ENCODE measurements around the gene AXDND1.
"Not testable (repeated sequence)": the region's sequence is repeated elsewhere in the genome, so short reads cannot be mapped to it uniquely, and the experiment has no call there.

The AXDND1 gene

GRCh38 chr1:179440971-179441370 is 75.2 kb downstream of the AXDND1 start:
- Histone ChIP-seq H2BK120ac (ENCODE audit: insufficient read depth, low read length, poor library complexity) (no peak overlapping the region), H4K12ac (ENCODE audit: low read depth, low read length) (no peak overlapping the region), H2AK5ac (ENCODE audit: low read length) (no peak overlapping the region), H3K79me1 (ENCODE audit: low read length) (no peaks in the 10 kb centered on the region), H3K4me3 (ENCODE audit: low read depth, low read length) (no peak overlapping the region), H2BK12ac (ENCODE audit: low read length) (no peak overlapping the region), H3K4me2 (ENCODE audit: low read length) (no peak overlapping the region), H3K36me3 (ENCODE audit: control insufficient read depth in 1 of 2, insufficient read depth in 2 of 2, low read length in 2 of 2) (no peaks in the 10 kb centered on the region), H3K4me1 (ENCODE audit: control insufficient read depth in 1 of 2, insufficient read depth in 2 of 2, low read length in 2 of 2) (no peaks in the 10 kb centered on the region), H3K18ac (ENCODE audit: low read length) (no peak overlapping the region), H3K79me2 (ENCODE audit: control insufficient read depth, insufficient read depth, low read length, poor library complexity) (no peaks in the 10 kb centered on the region), H4K8ac (ENCODE audit: low read depth, low read length) (no peak overlapping the region), H2BK5ac (ENCODE audit: low read depth, low read length, poor library complexity) (no peak overlapping the region), H3K23ac (ENCODE audit: low read length) (no peak overlapping the region), H3K9me3 (ENCODE audit: insufficient read depth, low read depth, low read length) (no peaks in the 10 kb centered on the region), H3K27ac (ENCODE audit: low read depth, low read length) (no peak overlapping the region), H2AFZ (ENCODE audit: insufficient read depth, low read length, poor library complexity) (no peak overlapping the region), H4K91ac (ENCODE audit: low read depth, low read length) (no peak overlapping the region), H3K4ac (ENCODE audit: low read depth, low read length) (no peak overlapping the region), H3K9ac (ENCODE audit: low read length) (no peak overlapping the region), H3K14ac (ENCODE audit: low read length) (no peak overlapping the region), H3K27me3 (ENCODE audit: insufficient read depth, low read length) (no peaks in the 10 kb centered on the region)
- DNase-seq, result peak in 1 of 2 donors; percentile 6
- WGBS (ENCODE audit: extremely low coverage, insufficient coverage, insufficient read length), result no CpG with 5 or more reads among the region's 7 CpGs

GRCh38 chr1:179441501-179441900 is 75.7 kb downstream of the AXDND1 start:
- Histone ChIP-seq H4K91ac (ENCODE audit: low read depth, low read length) (no peak overlapping the region), H4K8ac (ENCODE audit: low read depth, low read length) (no peak overlapping the region), H4K12ac (ENCODE audit: low read depth, low read length) (no peak overlapping the region), H3K4me2 (ENCODE audit: low read length) (no peak overlapping the region), H3K36me3 (ENCODE audit: control insufficient read depth in 1 of 2, insufficient read depth in 2 of 2, low read length in 2 of 2) (no peaks in the 10 kb centered on the region), H3K23ac (ENCODE audit: low read length) (no peak overlapping the region), H2BK12ac (ENCODE audit: low read length) (no peak overlapping the region), H2BK5ac (ENCODE audit: low read depth, low read length, poor library complexity) (no peak overlapping the region), H3K14ac (ENCODE audit: low read length) (no peak overlapping the region), H3K79me2 (ENCODE audit: control insufficient read depth, insufficient read depth, low read length, poor library complexity) (no peaks in the 10 kb centered on the region), H3K4me3 (ENCODE audit: low read depth, low read length) (no peak overlapping the region), H3K79me1 (ENCODE audit: low read length) (no peaks in the 10 kb centered on the region), H2AK5ac (ENCODE audit: low read length) (no peak overlapping the region), H3K4me1 (ENCODE audit: control insufficient read depth in 1 of 2, insufficient read depth in 2 of 2, low read length in 2 of 2) (no peaks in the 10 kb centered on the region), H2AFZ (ENCODE audit: insufficient read depth, low read length, poor library complexity) (no peak overlapping the region), H3K18ac (ENCODE audit: low read length) (no peak overlapping the region), H3K27ac (ENCODE audit: low read depth, low read length) (no peak overlapping the region), H2BK120ac (ENCODE audit: insufficient read depth, low read length, poor library complexity) (no peak overlapping the region), H3K4ac (ENCODE audit: low read depth, low read length) (no peak overlapping the region), H3K9ac (ENCODE audit: low read length) (no peak overlapping the region), H3K27me3 (ENCODE audit: insufficient read depth, low read length) (no peaks in the 10 kb centered on the region), H3K9me3 (ENCODE audit: insufficient read depth, low read depth, low read length) (no peaks in the 10 kb centered on the region)
- WGBS (ENCODE audit: extremely low coverage, insufficient coverage, insufficient read length), result no CpG with 5 or more reads among the region's 6 CpGs
- peak; percentile 89 to 92 for DNase-seq

GRCh38 chr1:179442846-179443245 is 77.1 kb downstream of the AXDND1 start:
- H3K14ac ChIP-seq (ENCODE audit: low read length); H3K4me1 ChIP-seq (ENCODE audit: control insufficient read depth in 1 of 2, insufficient read depth in 2 of 2, low read length in 2 of 2); H3K18ac ChIP-seq (ENCODE audit: low read length); H3K4me3 ChIP-seq (ENCODE audit: low read depth, low read length); H2BK12ac ChIP-seq (ENCODE audit: low read length); H3K4ac ChIP-seq (ENCODE audit: low read depth, low read length); H2BK5ac ChIP-seq (ENCODE audit: low read depth, low read length, poor library complexity); H3K27me3 ChIP-seq (ENCODE audit: insufficient read depth, low read length); H3K27ac ChIP-seq (ENCODE audit: low read depth, low read length); H3K9ac ChIP-seq (ENCODE audit: low read length); H3K9me3 ChIP-seq (ENCODE audit: insufficient read depth, low read depth, low read length); H4K12ac ChIP-seq (ENCODE audit: low read depth, low read length); DNase-seq; H4K8ac ChIP-seq (ENCODE audit: low read depth, low read length); H3K79me2 ChIP-seq (ENCODE audit: control insufficient read depth, insufficient read depth, low read length, poor library complexity); H2AK5ac ChIP-seq (ENCODE audit: low read length); H2AFZ ChIP-seq (ENCODE audit: insufficient read depth, low read length, poor library complexity); H3K36me3 ChIP-seq (ENCODE audit: control insufficient read depth in 1 of 2, insufficient read depth in 2 of 2, low read length in 2 of 2); H3K4me2 ChIP-seq (ENCODE audit: low read length); H3K79me1 ChIP-seq (ENCODE audit: low read length); H2BK120ac ChIP-seq (ENCODE audit: insufficient read depth, low read length, poor library complexity); H4K91ac ChIP-seq (ENCODE audit: low read depth, low read length); H3K23ac ChIP-seq (ENCODE audit: low read length): not testable (repeated sequence)
- no CpG with 5 or more reads among the region's 10 CpGs for WGBS (ENCODE audit: extremely low coverage, insufficient coverage, insufficient read length)

- no peak overlapping the region for H4K91ac ChIP-seq (ENCODE audit: low read depth, low read length)
- no peaks in the 10 kb centered on the region for H3K36me3 ChIP-seq (ENCODE audit: control insufficient read depth in 1 of 2, insufficient read depth in 2 of 2, low read length in 2 of 2)
- H2AFZ ChIP-seq (ENCODE audit: insufficient read depth, low read length, poor library complexity), result no peak overlapping the region
- H3K4me2 ChIP-seq (ENCODE audit: low read length), result no peak overlapping the region
- H3K79me1 ChIP-seq (ENCODE audit: low read length), result no peaks in the 10 kb centered on the region
- no peak overlapping the region for H2BK12ac ChIP-seq (ENCODE audit: low read length)
- H3K9ac ChIP-seq (ENCODE audit: low read length), result no peak overlapping the region
- no peaks in the 10 kb centered on the region for H3K9me3 ChIP-seq (ENCODE audit: insufficient read depth, low read depth, low read length)
- H3K18ac ChIP-seq (ENCODE audit: low read length), result no peak overlapping the region
- no peak overlapping the region for H3K14ac ChIP-seq (ENCODE audit: low read length)
- H4K8ac ChIP-seq (ENCODE audit: low read depth, low read length), result no peak overlapping the region
- H2AK5ac ChIP-seq (ENCODE audit: low read length), result no peak overlapping the region
- no peak overlapping the region for H2BK120ac ChIP-seq (ENCODE audit: insufficient read depth, low read length, poor library complexity)
- H3K27me3 ChIP-seq (ENCODE audit: insufficient read depth, low read length), result no peaks in the 10 kb centered on the region
- no peak overlapping the region for H2BK5ac ChIP-seq (ENCODE audit: low read depth, low read length, poor library complexity)
- no peak overlapping the region for H3K4me3 ChIP-seq (ENCODE audit: low read depth, low read length)
- no peak overlapping the region for H3K23ac ChIP-seq (ENCODE audit: low read length)
- H3K79me2 ChIP-seq (ENCODE audit: control insufficient read depth, insufficient read depth, low read length, poor library complexity), result no peaks in the 10 kb centered on the region
- no peak overlapping the region for H3K4ac ChIP-seq (ENCODE audit: low read depth, low read length)
- DNase-seq, result no peak
- no peaks in the 10 kb centered on the region for H3K4me1 ChIP-seq (ENCODE audit: control insufficient read depth in 1 of 2, insufficient read depth in 2 of 2, low read length in 2 of 2)
- H4K12ac ChIP-seq (ENCODE audit: low read depth, low read length), result no peak overlapping the region
- H3K27ac ChIP-seq (ENCODE audit: low read depth, low read length), result no peak overlapping the region
Observed at GRCh38 chr1:179445593-179445992, 79.8 kb downstream of the AXDND1 start.
